HEK293 (cell line): ENCODE measurements around the gene STK10.
A peak's percentile ranks its signal among the peaks of the same experiment; 100 is the strongest.

ENCODE experiments used
- CTCF ChIA-PET: fragments of 350-600 bp; formaldehyde crosslinking; extraction: SDS; loops from one replicate; lab custom pipeline; 2021; ENCODE audit warnings: antibody characterized with exemption; lab: Yijun Ruan, JAX
- POLR2A ChIA-PET: fragments of 300-600 bp; formaldehyde crosslinking; extraction: SDS; loops from one replicate; lab custom pipeline; 2020; ENCODE audit warnings: antibody characterized with exemption, inconsistent platforms; lab: Yijun Ruan, JAX
- H3K27ac ChIP-seq: fragments of 200-500 bp; sonication (Bioruptor generic); 2 replicates; pipeline ENCODE4 v1.5.1; 2014; ENCODE audit warnings: low read depth, low read length, control low read depth, inconsistent platforms; ENCODE audit errors: extremely low read depth
- H3K36me3 ChIP-seq, 2 experiments: fragments of 200-500 bp in 1 of 2; sonication (Bioruptor generic) in 1 of 2; 1 replicate in 1 of 2; 2 replicates in 1 of 2; pipeline ENCODE4 v1.5.1; 2014 to 2017; ENCODE audit warnings: inconsistent platforms in 2 of 2, low read length in 2 of 2; ENCODE audit not compliant: control insufficient read depth in 2 of 2, insufficient read depth in 1 of 2
- H3K4me1 ChIP-seq: fragments of 200-500 bp; sonication (Bioruptor generic); 2 replicates; pipeline ENCODE4 v1.5.1; 2014; ENCODE audit warnings: mild to moderate bottlenecking, low read length, inconsistent platforms; ENCODE audit not compliant: control insufficient read depth, insufficient read depth
- H3K4me3 ChIP-seq: 2 replicates; pipeline ENCODE4 v1.5.1; 2011; ENCODE audit warnings: low read depth, mild to moderate bottlenecking, control low read depth, low read length, moderate library complexity
- H3K9me3 ChIP-seq: fragments of 200-500 bp; sonication (Bioruptor generic); 2 replicates; pipeline ENCODE4 v1.5.1; 2014; ENCODE audit warnings: low read depth, low read length, inconsistent platforms; ENCODE audit not compliant: control insufficient read depth, insufficient read depth
- EGR2 ChIP-seq: fragments of 450-650 bp; formaldehyde crosslinking; IDR thresholded peaks from 2 replicates; pipeline ENCODE4 v1.5.1; 2016; ENCODE audit warnings: low read depth, missing biosample characterization, missing genetic modification characterization
- MZF1 ChIP-seq: fragments of 450-650 bp; formaldehyde crosslinking; IDR thresholded peaks from 2 replicates; pipeline ENCODE4 v1.5.1; 2017; ENCODE audit warnings: missing biosample characterization, missing genetic modification characterization, borderline replicate concordance
- PRDM1 ChIP-seq: fragments of 450-650 bp; formaldehyde crosslinking; IDR thresholded peaks from 2 replicates; pipeline ENCODE4; 2016; ENCODE audit warnings: missing biosample characterization, missing genetic modification characterization
- PRDM2 ChIP-seq: fragments of 450-650 bp; formaldehyde crosslinking; IDR thresholded peaks from 2 replicates; pipeline ENCODE4 v1.5.1; 2016; ENCODE audit warnings: missing biosample characterization, missing genetic modification characterization, borderline replicate concordance
- PRDM4 ChIP-seq: fragments of 450-650 bp; formaldehyde crosslinking; IDR thresholded peaks from 2 replicates; pipeline ENCODE4 v1.5.1; 2017; ENCODE audit warnings: missing biosample characterization, missing genetic modification characterization
- REPIN1 ChIP-seq: fragments of 450-650 bp; formaldehyde crosslinking; IDR thresholded peaks from 2 replicates; pipeline ENCODE4 v1.5.1; 2017; ENCODE audit warnings: missing biosample characterization, missing genetic modification characterization, low read depth
- ZBTB17 ChIP-seq: fragments of 450-650 bp; formaldehyde crosslinking; IDR thresholded peaks from 2 replicates; pipeline ENCODE4 v1.5.1; 2016; ENCODE audit warnings: missing biosample characterization, missing genetic modification characterization
- ZBTB20 ChIP-seq: fragments of 450-650 bp; formaldehyde crosslinking; IDR thresholded peaks from 2 replicates; pipeline ENCODE4 v1.5.1; 2016; ENCODE audit warnings: missing biosample characterization, missing genetic modification characterization
- ZBTB48 ChIP-seq: fragments of 450-650 bp; formaldehyde crosslinking; IDR thresholded peaks from 2 replicates; pipeline ENCODE4 v1.5.1; 2016; ENCODE audit warnings: missing biosample characterization, missing genetic modification characterization
- ZBTB49 ChIP-seq: fragments of 450-650 bp; formaldehyde crosslinking; IDR thresholded peaks from 2 replicates; pipeline ENCODE4 v1.5.1; 2016; ENCODE audit warnings: missing biosample characterization, missing genetic modification characterization, low read depth
- ZFP3 ChIP-seq: fragments of 450-650 bp; formaldehyde crosslinking; IDR thresholded peaks from 2 replicates; pipeline ENCODE4 v1.5.1; 2016; ENCODE audit warnings: low read depth, missing biosample characterization, missing genetic modification characterization
- ZFP37 ChIP-seq: fragments of 450-650 bp; formaldehyde crosslinking; IDR thresholded peaks from 2 replicates; pipeline ENCODE4 v1.5.1; 2016; ENCODE audit warnings: missing biosample characterization, missing genetic modification characterization
- ZNF133 ChIP-seq: fragments of 450-650 bp; formaldehyde crosslinking; IDR thresholded peaks from 2 replicates; pipeline ENCODE4 v1.5.1; 2016; ENCODE audit warnings: missing biosample characterization, missing genetic modification characterization
- ZNF138 ChIP-seq: fragments of 450-650 bp; formaldehyde crosslinking; IDR thresholded peaks from 2 replicates; pipeline ENCODE4 v1.5.1; 2016; ENCODE audit warnings: missing biosample characterization, missing genetic modification characterization, borderline replicate concordance
- ZNF157 ChIP-seq: fragments of 450-650 bp; formaldehyde crosslinking; IDR thresholded peaks from 2 replicates; pipeline ENCODE4 v1.5.1; 2016; ENCODE audit warnings: missing biosample characterization, missing genetic modification characterization
- ZNF2 ChIP-seq: fragments of 450-650 bp; formaldehyde crosslinking; IDR thresholded peaks from 2 replicates; pipeline ENCODE4 v1.5.1; 2016; ENCODE audit warnings: missing biosample characterization, missing genetic modification characterization
- ZNF24 ChIP-seq: fragments of 450-650 bp; formaldehyde crosslinking; IDR thresholded peaks from 2 replicates; pipeline ENCODE4 v1.5.1; 2016; ENCODE audit warnings: missing biosample characterization, missing genetic modification characterization
- ZNF292 ChIP-seq: fragments of 450-650 bp; formaldehyde crosslinking; IDR thresholded peaks from 2 replicates; pipeline ENCODE4 v1.5.1; 2016; ENCODE audit warnings: low read depth, missing biosample characterization, missing genetic modification characterization, borderline replicate concordance
- ZNF324 ChIP-seq: fragments of 450-650 bp; formaldehyde crosslinking; IDR thresholded peaks from 2 replicates; pipeline ENCODE4 v1.5.1; 2016; ENCODE audit warnings: missing biosample characterization, missing genetic modification characterization
- ZNF48 ChIP-seq: fragments of 450-650 bp; formaldehyde crosslinking; IDR thresholded peaks from 2 replicates; pipeline ENCODE4 v1.5.1; 2016; ENCODE audit warnings: missing biosample characterization, missing genetic modification characterization
- ZNF488 ChIP-seq: fragments of 450-650 bp; formaldehyde crosslinking; IDR thresholded peaks from 2 replicates; pipeline ENCODE4 v1.5.1; 2016; ENCODE audit warnings: missing biosample characterization, missing genetic modification characterization
- ZNF510 ChIP-seq: fragments of 450-650 bp; formaldehyde crosslinking; IDR thresholded peaks from 2 replicates; pipeline ENCODE4 v1.5.1; 2018; ENCODE audit warnings: mild to moderate bottlenecking, missing genetic modification characterization, missing biosample characterization; ENCODE audit not compliant: insufficient replicate concordance
- ZNF585B ChIP-seq: fragments of 450-650 bp; formaldehyde crosslinking; IDR thresholded peaks from 2 replicates; pipeline ENCODE4 v1.5.1; 2016; ENCODE audit warnings: missing biosample characterization, missing genetic modification characterization
- ZNF624 ChIP-seq: fragments of 450-650 bp; formaldehyde crosslinking; IDR thresholded peaks from 2 replicates; pipeline ENCODE4 v1.5.1; 2017; ENCODE audit warnings: missing biosample characterization, missing genetic modification characterization
- ZNF629 ChIP-seq: fragments of 450-650 bp; formaldehyde crosslinking; IDR thresholded peaks from 2 replicates; pipeline ENCODE4 v1.5.1; 2017; ENCODE audit warnings: missing biosample characterization, missing genetic modification characterization

Gene STK10

GRCh38 chr5:172007175-172008110 is 180.6 kb downstream of the STK10 start:
- peak overlapping the region; percentile 97 for H3K27ac ChIP-seq
- no peaks in the 10 kb centered on the region for H3K9me3 ChIP-seq
- peaks cover 23% of the 10 kb centered on the region for H3K4me1 ChIP-seq
- peak overlapping the region; percentile 90 for H3K4me3 ChIP-seq
- H3K36me3 ChIP-seq, result no peaks in the 10 kb centered on the region; a peak in 1 of 3 replicates
- POLR2A ChIA-PET, result interaction anchor here (0.5 to 3.0 kb wide), 12 partner anchors 10 to 620 kb away, joined by 3 to 19 read pairs (median 5); partner anchors contain the start of genes NPM1, STK10 and UBTD2
- CTCF ChIA-PET, result interaction anchor here (0.5 to 3.9 kb wide), 11 partner anchors 11 to 624 kb away, joined by 3 to 31 read pairs (median 4); no protein-coding TSS in a partner anchor
- TF ChIP-seq ZNF24 (tag by site-specific recombination) (peak; percentile 95), ZBTB17 (tag by site-specific recombination) (peak; percentile 39; the same call in 1 of the 2 replicates), ZFP37 (tag by site-specific recombination) (no peak; the same call in 1 of the 2 replicates), ZNF2 (tag by site-specific recombination) (no peak), ZNF510 (tag by site-specific recombination) (no peak), EGR2 (tag by site-specific recombination) (no peak), ZBTB49 (tag by site-specific recombination) (no peak), ZNF488 (tag by site-specific recombination) (no peak), ZNF624 (tag by site-specific recombination) (0 out of 2 replicates have a peak, but pooled peaks have one; percentile 6), ZNF585B (tag by site-specific recombination) (no peak), MZF1 (tag by site-specific recombination) (no peak), ZNF292 (tag by site-specific recombination) (no peak), PRDM2 (no peak), ZBTB48 (tag by site-specific recombination) (no peak; the same call in 1 of the 2 replicates), ZNF157 (tag by site-specific recombination) (no peak), PRDM4 (tag by site-specific recombination) (0 out of 2 replicates have a peak, but pooled peaks have one; percentile 16), PRDM1 (tag by site-specific recombination) (0 out of 2 replicates have a peak, but pooled peaks have one; percentile 30), ZNF138 (tag by site-specific recombination) (no peak), ZBTB20 (tag by site-specific recombination) (peak; percentile 93), ZNF324 (tag by site-specific recombination) (no peak), ZNF629 (tag by site-specific recombination) (no peak), ZNF48 (tag by site-specific recombination) (no peak), ZNF133 (tag by site-specific recombination) (peak; percentile 33; the same call in 1 of the 2 replicates), ZFP3 (tag by site-specific recombination) (no peak), REPIN1 (tag by site-specific recombination) (peak; percentile 64; the same call in 1 of the 2 replicates)
